ENCODE data around the gene ZIC5. TPM values are rescaled to one million over a fixed set of nuclear protein-coding genes. Genes with fewer than 3 reads are reported as not detected.

ZIC5 gene
- total RNA-seq, 1 donor from 2014 or later, result not detected

DNA sequence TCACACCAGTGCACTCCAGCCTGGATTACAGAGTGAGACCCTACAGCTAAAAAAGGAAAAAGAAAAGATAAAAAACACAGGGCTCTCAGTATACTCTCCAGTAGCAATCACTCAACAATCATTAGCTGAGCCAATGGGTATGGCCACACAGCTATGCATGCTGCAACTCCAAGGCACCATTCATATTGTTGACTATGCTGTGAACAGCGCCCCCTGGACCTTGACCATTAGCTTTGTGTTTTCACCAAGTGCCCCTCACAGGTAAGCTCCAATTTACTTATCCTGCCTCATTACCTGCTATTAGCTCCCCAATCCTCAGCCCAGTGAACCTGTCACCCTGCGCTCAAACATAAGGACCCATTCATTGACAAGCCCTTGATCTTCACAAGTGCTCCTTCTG lies 35.8 kb downstream of the ZIC5 start:
- TF ChIP-seq, protein P1, sequence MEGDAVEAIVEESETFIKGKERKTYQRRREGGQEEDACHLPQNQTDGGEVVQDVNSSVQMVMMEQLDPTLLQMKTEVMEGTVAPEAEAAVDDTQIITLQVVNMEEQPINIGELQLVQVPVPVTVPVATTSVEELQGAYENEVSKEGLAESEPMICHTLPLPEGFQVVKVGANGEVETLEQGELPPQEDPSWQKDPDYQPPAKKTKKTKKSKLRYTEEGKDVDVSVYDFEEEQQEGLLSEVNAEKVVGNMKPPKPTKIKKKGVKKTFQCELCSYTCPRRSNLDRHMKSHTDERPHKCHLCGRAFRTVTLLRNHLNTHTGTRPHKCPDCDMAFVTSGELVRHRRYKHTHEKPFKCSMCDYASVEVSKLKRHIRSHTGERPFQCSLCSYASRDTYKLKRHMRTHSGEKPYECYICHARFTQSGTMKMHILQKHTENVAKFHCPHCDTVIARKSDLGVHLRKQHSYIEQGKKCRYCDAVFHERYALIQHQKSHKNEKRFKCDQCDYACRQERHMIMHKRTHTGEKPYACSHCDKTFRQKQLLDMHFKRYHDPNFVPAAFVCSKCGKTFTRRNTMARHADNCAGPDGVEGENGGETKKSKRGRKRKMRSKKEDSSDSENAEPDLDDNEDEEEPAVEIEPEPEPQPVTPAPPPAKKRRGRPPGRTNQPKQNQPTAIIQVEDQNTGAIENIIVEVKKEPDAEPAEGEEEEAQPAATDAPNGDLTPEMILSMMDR (IDR thresholded peaks at IDR 0.05), result no peak
- no peak overlapping the region for H3K4me3 ChIP-seq
- DNase-seq (ENCODE audit: low spot score in 2 of 2), result no peak
- H3K9me3 ChIP-seq, result no peaks in the 10 kb centered on the region
- H3K36me3 ChIP-seq, result no peaks in the 10 kb centered on the region
- no peaks in the 10 kb centered on the region for H3K4me1 ChIP-seq
- intact Hi-C loops (cut with DNase I), result no loop called here
- no peaks in the 10 kb centered on the region for H3K27me3 ChIP-seq
- no peak overlapping the region for H3K27ac ChIP-seq

DNA sequence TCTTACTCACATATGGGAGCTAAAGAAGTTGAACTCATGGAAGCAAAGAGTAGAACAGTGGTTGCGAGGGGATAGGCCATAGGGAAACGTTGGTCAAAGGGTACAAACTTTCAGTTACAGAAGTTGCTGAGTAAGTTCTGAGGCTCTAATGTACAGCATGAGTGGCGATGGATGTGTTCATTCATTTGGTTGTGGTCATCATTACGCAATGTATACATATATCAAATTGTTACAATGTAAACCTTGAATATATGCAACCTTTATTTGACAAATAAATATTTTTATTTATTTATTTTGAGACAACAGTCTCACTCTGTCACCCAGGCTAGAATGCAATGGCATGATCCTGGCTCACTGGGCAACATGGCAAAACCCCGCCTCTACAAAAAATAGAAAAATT lies 38.7 kb downstream of the ZIC5 start:
- intact Hi-C loops (cut with DNase I), result no loop called here

DNA sequence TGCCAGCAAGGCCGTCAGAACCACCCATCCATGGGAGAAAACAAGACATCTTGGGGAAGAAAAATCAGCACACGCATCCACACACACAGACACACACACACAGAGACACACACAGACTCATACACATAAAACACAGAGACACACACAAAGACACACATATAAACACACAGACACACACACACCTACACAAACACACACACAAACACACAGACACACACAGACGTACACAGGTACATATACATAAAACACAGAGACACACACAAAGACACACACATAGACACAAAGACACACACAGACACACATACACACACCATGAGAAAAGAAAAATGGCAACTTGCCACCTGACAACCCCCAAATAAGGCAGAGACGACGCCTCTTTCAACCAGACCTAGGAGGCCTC lies 40.6 kb downstream of the ZIC5 start:
- Histone ChIP-seq H3K9me3 (no peaks in the 10 kb centered on the region), H3K4me3 (no peak overlapping the region), H3K27me3 (no peaks in the 10 kb centered on the region), H3K27ac (no peak overlapping the region), H3K4me1 (no peaks in the 10 kb centered on the region), H3K36me3 (no peaks in the 10 kb centered on the region)
- no peak for DNase-seq (ENCODE audit: low spot score in 2 of 2)
- intact Hi-C loops (cut with DNase I), result no loop called here
- TF ChIP-seq, protein P1 (IDR thresholded peaks at IDR 0.05), result no peak

More for the DNA sequence above, 38.7 kb downstream of the ZIC5 start:
- H3K27me3 ChIP-seq, result no peaks in the 10 kb centered on the region
- no peaks in the 10 kb centered on the region for H3K9me3 ChIP-seq
- no peak overlapping the region for H3K4me3 ChIP-seq
- H3K36me3 ChIP-seq, result no peaks in the 10 kb centered on the region
- H3K4me1 ChIP-seq, result no peaks in the 10 kb centered on the region
- DNase-seq (ENCODE audit: low spot score in 2 of 2), result no peak
- H3K27ac ChIP-seq, result no peak overlapping the region
- TF ChIP-seq, protein P1 (IDR thresholded peaks at IDR 0.05), result no peak

DNA sequence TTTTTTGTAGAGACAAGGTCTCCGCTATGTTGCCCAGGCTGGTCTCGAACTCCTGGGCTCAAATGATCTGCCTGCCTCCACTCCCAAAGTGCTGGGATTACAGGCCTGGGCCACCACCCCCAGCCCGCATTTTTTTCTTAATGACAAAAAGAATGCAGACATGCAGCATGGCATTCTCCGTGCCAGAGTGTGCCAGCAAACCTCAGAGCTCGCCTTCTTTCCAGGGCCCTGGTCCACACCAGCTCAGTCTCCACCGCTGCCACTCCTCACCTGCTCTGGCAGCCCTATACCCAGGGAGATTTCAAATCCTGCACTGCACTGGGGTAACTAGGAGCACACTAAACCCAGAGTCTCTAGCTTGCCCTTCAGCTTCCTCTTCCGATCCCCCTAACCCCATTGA lies 41.7 kb downstream of the ZIC5 start:
- H3K27me3 ChIP-seq, result no peaks in the 10 kb centered on the region
- intact Hi-C loops (cut with DNase I), result no loop called here
- H3K9me3 ChIP-seq, result no peaks in the 10 kb centered on the region
- no peak overlapping the region for H3K27ac ChIP-seq
- H3K4me1 ChIP-seq, result no peaks in the 10 kb centered on the region
- no peak for DNase-seq (ENCODE audit: low spot score in 2 of 2)
- H3K36me3 ChIP-seq, result no peaks in the 10 kb centered on the region
- H3K4me3 ChIP-seq, result no peak overlapping the region
- TF ChIP-seq, protein P1 (IDR thresholded peaks at IDR 0.05), result no peak

DNA sequence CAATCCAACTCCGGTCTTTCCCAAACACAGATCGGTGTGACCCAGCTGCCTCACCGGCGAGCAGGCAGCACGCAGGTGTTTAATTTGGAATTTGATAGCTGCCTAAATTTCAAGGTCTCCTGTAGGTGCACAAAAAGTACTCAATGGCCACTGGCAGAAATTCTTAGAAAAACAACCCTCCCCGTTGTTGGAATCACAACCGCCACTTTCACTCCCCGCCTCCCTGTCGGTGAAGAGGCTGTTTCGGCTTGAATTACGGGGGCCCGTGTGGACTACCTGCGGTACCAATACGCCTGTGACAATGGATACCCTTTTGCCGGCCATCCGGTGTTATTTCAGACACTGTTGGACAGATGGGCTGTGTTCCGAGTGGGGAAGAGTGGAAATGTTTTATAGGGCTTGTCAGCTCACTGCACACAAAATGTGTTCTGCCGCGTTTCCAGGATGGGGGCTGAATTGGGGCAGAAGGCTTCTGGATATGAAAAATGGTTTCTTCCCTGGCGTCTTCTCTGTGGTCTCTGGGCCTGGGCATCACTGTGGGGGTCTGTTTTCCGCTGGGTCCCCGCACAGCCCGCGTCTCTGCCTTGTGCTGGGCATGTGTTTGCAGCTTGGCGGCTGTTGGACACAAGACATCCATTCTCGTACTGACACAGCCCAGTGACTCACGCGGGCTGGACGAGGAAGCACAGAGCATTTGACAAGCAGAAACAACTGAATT lies 45.4 kb downstream of the ZIC5 start:
- H3K27me3 ChIP-seq, result no peaks in the 10 kb centered on the region
- TF ChIP-seq, protein P1 (IDR thresholded peaks at IDR 0.05), result no peak
- no peaks in the 10 kb centered on the region for H3K4me1 ChIP-seq
- H3K4me3 ChIP-seq, result peak overlapping the region; percentile 7 to 42
- H3K9me3 ChIP-seq, result no peaks in the 10 kb centered on the region
- H3K27ac ChIP-seq, result no peak overlapping the region
- intact Hi-C loops (cut with DNase I), result no loop called here
- H3K36me3 ChIP-seq, result no peaks in the 10 kb centered on the region
- DNase-seq (ENCODE audit: low spot score in 2 of 2), result no peak

Measured in ascending aorta (tissue), 2 donors.